Thoracic aorta (tissue), 2 donors: ENCODE results near the gene GNPDA1. TPM values are rescaled to one million over a fixed set of nuclear protein-coding genes. Genes with fewer than 3 reads are reported as not detected.

Experiments used
- ATAC-seq: fragments of 150-250 bp; one replicate; pipeline ENCODE4 v1.8.0; 2017; ENCODE audit warnings: low read depth; ENCODE audit not compliant: insufficient number of reproducible peaks, low FRiP score
- DNase-seq: peaks from one replicate; pipeline ENCODE4 v3.0.0-alpha.2; 2020; ENCODE audit warnings: low spot score
- H3K27ac ChIP-seq, 2 donors: fragments of 200-600 bp; sonication (generic); 1 replicate in 1 of 2; 2 replicates in 1 of 2; pipeline ENCODE4 v1.5.1; 2016; ENCODE audit warnings: mild to moderate bottlenecking in 2 of 2, moderate library complexity in 2 of 2
- H3K27me3 ChIP-seq: fragments of 200-600 bp; sonication (generic); replicated peaks from 2 replicates; pipeline ENCODE4 v1.6.0; 2016; ENCODE audit warnings: mild to moderate bottlenecking; ENCODE audit not compliant: insufficient read depth
- H3K36me3 ChIP-seq: fragments of 200-600 bp; sonication (generic); one replicate; pipeline ENCODE4 v1.5.1; 2016
- H3K4me1 ChIP-seq, 2 donors: fragments of 200-600 bp; sonication (generic); 1 replicate in 1 of 2; 2 replicates in 1 of 2; pipeline versions ENCODE4 v1.5.1 to v1.6.0; 2016; ENCODE audit warnings: low read depth in 2 of 2, mild to moderate bottlenecking in 1 of 2; ENCODE audit not compliant: control insufficient read depth in 1 of 2
- H3K4me3 ChIP-seq: fragments of 200-600 bp; sonication (generic); 2 replicates; pipeline ENCODE4 v1.5.1; 2016; ENCODE audit warnings: mild to moderate bottlenecking
- H3K9me3 ChIP-seq: fragments of 200-600 bp; sonication (generic); 2 replicates; pipeline ENCODE4 v1.5.1; 2016
- CTCF ChIP-seq: fragments of 200-600 bp; sonication (generic); IDR thresholded peaks from one replicate; pipeline ENCODE4 v1.5.1; 2019; ENCODE audit warnings: antibody characterized with exemption
- total RNA-seq, 2 donors: library from RNA; depleted of rRNA; stranded (reverse); fragments of >200 nt; gene quantifications; one replicate each; pipeline versions ENCODE4 v1.1.0 to v1.2.3, GENCODE V29; 2016

GNPDA1 gene
- total RNA-seq, 2 donors from 2014 or later = 15.8 to 26.5 TPM

GRCh38 chr5:141969783-141970771 lies 42.8 kb downstream of the GNPDA1 start:
- H3K36me3 ChIP-seq = peaks cover 13% of the 10 kb centered on the region
- H3K27ac ChIP-seq = peak overlapping the region; percentile 93 to 96
- no peaks in the 10 kb centered on the region for H3K27me3 ChIP-seq
- no peak for ATAC-seq
- H3K9me3 ChIP-seq = no peaks in the 10 kb centered on the region
- H3K4me1 ChIP-seq = peaks cover 11 to 23% of the 10 kb centered on the region in 2 donors
- peak overlapping the region; percentile 86 for H3K4me3 ChIP-seq
- no peak for DNase-seq
- no peak for TF ChIP-seq CTCF

GRCh38 chr5:141968914-141969608 lies 43.8 kb downstream of the GNPDA1 start, which contains the start of gene RNF14:
Gene RNF14, plus strand, starts transcription at chr5:141969105. Its CDS starts 4,484 bp downstream, at chr5:141973589.
- DNase-seq = peak; percentile 70

GRCh38 chr5:141966963-141967333 lies 45.9 kb downstream of the GNPDA1 start:
- no peak for DNase-seq
- Histone ChIP-seq H3K4me3 (no peak overlapping the region), H3K27ac (no peak overlapping the region), H3K9me3 (no peaks in the 10 kb centered on the region), H3K36me3 (peaks cover 3% of the 10 kb centered on the region), H3K4me1 (peaks cover 15 to 34% of the 10 kb centered on the region in 2 donors), H3K27me3 (no peaks in the 10 kb centered on the region)
- no peak for ATAC-seq
- no peak for TF ChIP-seq CTCF

More at GRCh38 chr5:141968914-141969608, 43.8 kb downstream of the GNPDA1 start, which contains the start of gene RNF14:
- Histone ChIP-seq H3K9me3 (no peaks in the 10 kb centered on the region), H3K27me3 (no peaks in the 10 kb centered on the region), H3K27ac (peak within 1 kb of the TSS; percentile 93 to 96), H3K4me1 (peaks cover 11 to 23% of the 10 kb centered on the region in 2 donors), H3K4me3 (peak within 1 kb of the TSS; percentile 86), H3K36me3 (peaks cover 7% of the 10 kb centered on the region)
- peak; percentile 96 for ATAC-seq
- peak; percentile 95 for TF ChIP-seq CTCF

- no peak for DNase-seq
- Histone ChIP-seq H3K36me3 (peaks cover 3% of the 10 kb centered on the region), H3K27me3 (no peaks in the 10 kb centered on the region), H3K9me3 (no peaks in the 10 kb centered on the region), H3K27ac (no peak overlapping the region), H3K4me3 (no peak overlapping the region), H3K4me1 (peaks cover 18 to 34% of the 10 kb centered on the region in 2 donors)
- ATAC-seq = no peak
- TF ChIP-seq CTCF = no peak
Measured at GRCh38 chr5:141966275-141966962, 46.4 kb downstream of the GNPDA1 start.
